HepG2 (cell line): Measurements from ENCODE around the gene MSMB. TPM values are rescaled to one million over a fixed set of nuclear protein-coding genes. Genes with fewer than 3 reads are reported as not detected.

Experiments used
- FOXA3 ChIP-seq: IDR thresholded peaks from 2 replicates; pipeline ENCODE4 v1.6.1; 2016; ENCODE audit warnings: missing genetic modification reagents, missing compliant biosample characterization
- FOXK2 ChIP-seq: fragments of 450-650 bp; IDR thresholded peaks from 2 replicates; pipeline ENCODE4 v1.6.1; 2016
- FOXO1 ChIP-seq: sonication (generic); formaldehyde crosslinking; IDR thresholded peaks from 2 replicates; pipeline ENCODE4 v1.4.0; 2020; ENCODE audit warnings: missing genetic modification reagents
- GATA4 ChIP-seq: sonication (generic); IDR thresholded peaks from 2 replicates; pipeline ENCODE4 v1.6.1; 2016; ENCODE audit warnings: antibody characterized with exemption, low read depth, borderline replicate concordance
- HIVEP1 ChIP-seq: sonication (generic); formaldehyde crosslinking; IDR thresholded peaks from 2 replicates; pipeline ENCODE4 v1.4.0; 2020; ENCODE audit warnings: mild to moderate bottlenecking, missing genetic modification reagents
- KDM4B ChIP-seq: sonication (generic); formaldehyde crosslinking; IDR thresholded peaks from 2 replicates; pipeline ENCODE4 v1.4.0; 2020; ENCODE audit warnings: missing genetic modification reagents
- MEIS1 ChIP-seq: sonication (generic); formaldehyde crosslinking; IDR thresholded peaks from 2 replicates; pipeline ENCODE4 v1.9.0; 2021; ENCODE audit warnings: mild to moderate bottlenecking, missing genetic modification reagents, moderate library complexity, borderline replicate concordance
- SMAD3 ChIP-seq: sonication (generic); formaldehyde crosslinking; IDR thresholded peaks from 2 replicates; pipeline ENCODE4 v1.4.0; 2020; ENCODE audit warnings: missing genetic modification reagents
- SOX6 ChIP-seq, 2 experiments: fragments of 450-650 bp in 1 of 2; sonication (generic) in 1 of 2; formaldehyde crosslinking in 1 of 2; IDR thresholded peaks; 2 replicates each; pipeline versions ENCODE4 v1.4.0 to v1.6.1; 2017 to 2020; ENCODE audit warnings: antibody characterized with exemption in 1 of 2, mild to moderate bottlenecking in 1 of 2, missing genetic modification reagents in 1 of 2
- TAF15 ChIP-seq: fragments of 200-400 bp; formaldehyde crosslinking; IDR thresholded peaks from one replicate; pipeline ENCODE4 v1.6.1; 2018; ENCODE audit warnings: mild to moderate bottlenecking, low read depth, low read length; ENCODE audit not compliant: poor library complexity, severe bottlenecking
- ZNF280B ChIP-seq: sonication (generic); formaldehyde crosslinking; IDR thresholded peaks from 2 replicates; pipeline ENCODE4 v1.5.0; 2020; ENCODE audit warnings: missing genetic modification reagents, mild to moderate bottlenecking, borderline replicate concordance
- ZNF329 ChIP-seq: sonication (generic); formaldehyde crosslinking; IDR thresholded peaks from 2 replicates; pipeline ENCODE4 v1.9.0; 2021; ENCODE audit warnings: low read depth, mild to moderate bottlenecking, missing genetic modification reagents
- ZNF530 ChIP-seq: sonication (generic); formaldehyde crosslinking; IDR thresholded peaks from 2 replicates; pipeline ENCODE4 v1.5.0; 2020; ENCODE audit warnings: low read depth, mild to moderate bottlenecking, missing genetic modification reagents
- ZNF670 ChIP-seq: sonication (generic); formaldehyde crosslinking; IDR thresholded peaks from 2 replicates; pipeline ENCODE4 v1.8.0; 2022; ENCODE audit warnings: mild to moderate bottlenecking, missing genetic modification reagents, borderline replicate concordance
- ZNF776 ChIP-seq: sonication (generic); formaldehyde crosslinking; IDR thresholded peaks from 2 replicates; pipeline ENCODE4 v1.4.0; 2020; ENCODE audit warnings: mild to moderate bottlenecking, missing genetic modification reagents
- ZNF879 ChIP-seq: sonication (generic); formaldehyde crosslinking; IDR thresholded peaks from 2 replicates; pipeline ENCODE4 v1.8.1; 2023; ENCODE audit warnings: missing genetic modification reagents
- polyA plus RNA-seq, 8 experiments: library from polyadenylated mRNA; depleted of rRNA in 3 of 8; stranded (reverse) in 7 of 8; unstranded in 1 of 8; fragments of >200 nt; fragmentation: Illumina TruSeq in 4 of 8; extraction: Trizol in 4 of 8; gene quantifications; 2 replicates each; pipeline versions ENCODE4 v1.2.1 to v1.2.3, GENCODE V29; 2011 to 2016; ENCODE audit warnings: low read depth in 4 of 8, missing spikeins in 1 of 8, mixed read lengths in 1 of 8; ENCODE audit not compliant: insufficient read depth in 1 of 8
- total RNA-seq, 5 experiments: library from RNA; depleted of rRNA; stranded (reverse); fragments of >200 nt; fragmentation: Illumina TruSeq; extraction: Trizol; gene quantifications; 2 replicates each; pipeline ENCODE4 v1.2.3, GENCODE V29; 2016; ENCODE audit warnings: low read depth in 1 of 5
- TF ChIP-seq, protein P1 (sequence below): sonication (generic); formaldehyde crosslinking; IDR thresholded peaks from 2 replicates; pipeline ENCODE4 v1.5.1; 2020; ENCODE audit warnings: mild to moderate bottlenecking, moderate library complexity, missing genetic modification reagents
- TF ChIP-seq, protein P2 (sequence below): sonication (generic); formaldehyde crosslinking; IDR thresholded peaks from 2 replicates; pipeline ENCODE4 v1.4.0; 2020; ENCODE audit warnings: mild to moderate bottlenecking, missing genetic modification reagents, borderline replicate concordance
- TF ChIP-seq, protein P3 (sequence below): sonication (generic); formaldehyde crosslinking; IDR thresholded peaks from 2 replicates; pipeline ENCODE4 v1.5.1; 2020; ENCODE audit warnings: mild to moderate bottlenecking, missing genetic modification reagents, moderate library complexity

MSMB gene
- total and polyA plus RNA-seq, 2 of the 13 experiments (the other 11 are each of a cell fraction or from before 2014, with no cell fraction given) = 0.84 TPM; not detected in 1

DNA sequence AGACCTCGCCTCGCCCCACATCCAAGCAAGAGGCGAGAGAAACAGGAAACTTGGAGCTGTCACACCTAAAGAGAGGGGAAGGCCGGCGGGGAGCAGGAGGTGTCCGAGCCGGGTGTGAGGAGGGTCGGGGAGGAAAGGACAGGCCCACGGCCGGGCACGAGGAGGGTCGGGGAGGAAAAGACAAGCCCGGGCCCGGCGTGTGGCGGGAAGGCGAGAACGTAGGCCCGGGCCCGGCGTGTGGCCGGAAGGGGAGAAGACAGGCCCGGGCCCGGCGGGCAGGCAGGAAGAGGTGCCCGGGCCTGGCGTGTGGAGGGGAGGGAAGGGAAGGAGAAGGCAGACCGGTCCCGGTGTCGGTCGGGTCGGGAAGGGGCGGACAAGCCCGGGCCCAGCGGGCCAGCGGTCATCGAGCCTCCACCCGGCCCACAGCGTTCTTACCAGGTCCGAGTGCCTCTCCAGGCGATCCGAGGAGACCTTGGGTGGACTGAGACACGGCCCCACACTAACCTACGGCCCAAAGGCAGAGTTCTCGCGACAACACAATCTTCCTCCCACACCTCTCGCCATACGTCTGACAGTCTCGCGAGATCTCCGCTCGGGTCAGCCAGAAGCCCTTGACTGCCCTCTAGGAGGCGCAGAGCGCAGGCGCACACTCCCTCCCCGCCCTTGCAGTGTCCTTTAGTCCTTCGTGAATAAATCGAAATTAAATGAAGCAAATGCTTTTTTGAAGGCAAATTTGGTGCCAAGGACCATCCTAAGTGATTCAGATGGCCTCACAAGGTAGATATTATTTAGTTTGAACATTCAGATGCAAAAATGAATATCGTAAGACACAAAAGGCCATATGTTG lies 15.8 kb downstream of the MSMB start, which contains the start of gene NCOA4 (continued):
- TF ChIP-seq ZNF280B (CRISPR knock-in tag) = 0 out of 2 replicates have a peak, but pooled peaks have one; percentile 19
- TF ChIP-seq MEIS1 = no peak
- no peak for TF ChIP-seq GATA4
- TF ChIP-seq TAF15 = no peak
- TF ChIP-seq ZNF670 = 0 out of 2 replicates have a peak, but pooled peaks have one; percentile 10
- TF ChIP-seq, protein P1, sequence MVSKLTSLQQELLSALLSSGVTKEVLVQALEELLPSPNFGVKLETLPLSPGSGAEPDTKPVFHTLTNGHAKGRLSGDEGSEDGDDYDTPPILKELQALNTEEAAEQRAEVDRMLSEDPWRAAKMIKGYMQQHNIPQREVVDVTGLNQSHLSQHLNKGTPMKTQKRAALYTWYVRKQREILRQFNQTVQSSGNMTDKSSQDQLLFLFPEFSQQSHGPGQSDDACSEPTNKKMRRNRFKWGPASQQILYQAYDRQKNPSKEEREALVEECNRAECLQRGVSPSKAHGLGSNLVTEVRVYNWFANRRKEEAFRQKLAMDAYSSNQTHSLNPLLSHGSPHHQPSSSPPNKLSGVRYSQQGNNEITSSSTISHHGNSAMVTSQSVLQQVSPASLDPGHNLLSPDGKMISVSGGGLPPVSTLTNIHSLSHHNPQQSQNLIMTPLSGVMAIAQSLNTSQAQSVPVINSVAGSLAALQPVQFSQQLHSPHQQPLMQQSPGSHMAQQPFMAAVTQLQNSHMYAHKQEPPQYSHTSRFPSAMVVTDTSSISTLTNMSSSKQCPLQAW (CRISPR knock-in tag) = 0 out of 2 replicates have a peak, but pooled peaks have one; percentile 39
- peak; percentile 49 for TF ChIP-seq FOXA3 (CRISPR knock-in tag)
- TF ChIP-seq KDM4B = peak; percentile 23; the same call in 1 of the 2 replicates
- TF ChIP-seq ZNF776 (CRISPR knock-in tag) = no peak
- TF ChIP-seq ZNF530 (CRISPR knock-in tag) = no peak
- TF ChIP-seq ZNF329 = 0 out of 2 replicates have a peak, but pooled peaks have one; percentile 59
- no peak for TF ChIP-seq FOXK2
- TF ChIP-seq FOXO1 = no peak
- 0 out of 2 replicates have a peak, but pooled peaks have one; percentile 15 for TF ChIP-seq SMAD3 (CRISPR knock-in tag)
- TF ChIP-seq HIVEP1 (CRISPR knock-in tag) = peak; percentile 58; the same call in 1 of the 2 replicates
- no peak for TF ChIP-seq SOX6 (IDR thresholded peaks at IDR 0.05)
- 0 out of 2 replicates have a peak, but pooled peaks have one; percentile 16 for TF ChIP-seq SOX6 (CRISPR knock-in tag; IDR thresholded peaks at IDR 0.05)
- TF ChIP-seq, protein P2, sequence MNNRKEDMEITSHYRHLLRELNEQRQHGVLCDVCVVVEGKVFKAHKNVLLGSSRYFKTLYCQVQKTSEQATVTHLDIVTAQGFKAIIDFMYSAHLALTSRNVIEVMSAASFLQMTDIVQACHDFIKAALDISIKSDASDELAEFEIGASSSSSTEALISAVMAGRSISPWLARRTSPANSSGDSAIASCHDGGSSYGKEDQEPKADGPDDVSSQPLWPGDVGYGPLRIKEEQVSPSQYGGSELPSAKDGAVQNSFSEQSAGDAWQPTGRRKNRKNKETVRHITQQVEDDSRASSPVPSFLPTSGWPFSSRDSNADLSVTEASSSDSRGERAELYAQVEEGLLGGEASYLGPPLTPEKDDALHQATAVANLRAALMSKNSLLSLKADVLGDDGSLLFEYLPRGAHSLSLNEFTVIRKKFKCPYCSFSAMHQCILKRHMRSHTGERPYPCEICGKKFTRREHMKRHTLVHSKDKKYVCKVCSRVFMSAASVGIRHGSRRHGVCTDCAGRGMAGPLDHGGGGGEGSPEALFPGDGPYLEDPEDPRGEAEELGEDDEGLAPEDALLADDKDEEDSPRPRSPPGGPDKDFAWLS = no peak
- TF ChIP-seq, protein P3, sequence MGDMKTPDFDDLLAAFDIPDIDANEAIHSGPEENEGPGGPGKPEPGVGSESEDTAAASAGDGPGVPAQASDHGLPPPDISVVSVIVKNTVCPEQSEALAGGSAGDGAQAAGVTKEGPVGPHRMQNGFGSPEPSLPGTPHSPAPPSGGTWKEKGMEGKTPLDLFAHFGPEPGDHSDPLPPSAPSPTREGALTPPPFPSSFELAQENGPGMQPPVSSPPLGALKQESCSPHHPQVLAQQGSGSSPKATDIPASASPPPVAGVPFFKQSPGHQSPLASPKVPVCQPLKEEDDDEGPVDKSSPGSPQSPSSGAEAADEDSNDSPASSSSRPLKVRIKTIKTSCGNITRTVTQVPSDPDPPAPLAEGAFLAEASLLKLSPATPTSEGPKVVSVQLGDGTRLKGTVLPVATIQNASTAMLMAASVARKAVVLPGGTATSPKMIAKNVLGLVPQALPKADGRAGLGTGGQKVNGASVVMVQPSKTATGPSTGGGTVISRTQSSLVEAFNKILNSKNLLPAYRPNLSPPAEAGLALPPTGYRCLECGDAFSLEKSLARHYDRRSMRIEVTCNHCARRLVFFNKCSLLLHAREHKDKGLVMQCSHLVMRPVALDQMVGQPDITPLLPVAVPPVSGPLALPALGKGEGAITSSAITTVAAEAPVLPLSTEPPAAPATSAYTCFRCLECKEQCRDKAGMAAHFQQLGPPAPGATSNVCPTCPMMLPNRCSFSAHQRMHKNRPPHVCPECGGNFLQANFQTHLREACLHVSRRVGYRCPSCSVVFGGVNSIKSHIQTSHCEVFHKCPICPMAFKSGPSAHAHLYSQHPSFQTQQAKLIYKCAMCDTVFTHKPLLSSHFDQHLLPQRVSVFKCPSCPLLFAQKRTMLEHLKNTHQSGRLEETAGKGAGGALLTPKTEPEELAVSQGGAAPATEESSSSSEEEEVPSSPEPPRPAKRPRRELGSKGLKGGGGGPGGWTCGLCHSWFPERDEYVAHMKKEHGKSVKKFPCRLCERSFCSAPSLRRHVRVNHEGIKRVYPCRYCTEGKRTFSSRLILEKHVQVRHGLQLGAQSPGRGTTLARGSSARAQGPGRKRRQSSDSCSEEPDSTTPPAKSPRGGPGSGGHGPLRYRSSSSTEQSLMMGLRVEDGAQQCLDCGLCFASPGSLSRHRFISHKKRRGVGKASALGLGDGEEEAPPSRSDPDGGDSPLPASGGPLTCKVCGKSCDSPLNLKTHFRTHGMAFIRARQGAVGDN (CRISPR knock-in tag) = peak; percentile 90
- TF ChIP-seq ZNF879 (CRISPR knock-in tag) = peak; percentile 92
